Astrocyte (in vitro differentiated cells and primary cell): Measurements from ENCODE around the gene IFRD2. TPM values are rescaled to one million over a fixed set of nuclear protein-coding genes. Genes with fewer than 3 reads are reported as not detected.

Experiments
- DNase-seq: peaks from one replicate; pipeline ENCODE4 v3.0.0-alpha.2; 2010; ENCODE audit warnings: low read depth
- FAIRE-seq: peaks from 2 replicates; lab custom pipeline; 2011; peaks lifted over from hg19 to GRCh38; lab: Jason Lieb, UNC
- H2AFZ ChIP-seq: 2 replicates; pipeline ENCODE4 v1.6.0; 2012; ENCODE audit warnings: low read depth, low read length, inconsistent platforms
- H3K27ac ChIP-seq: 2 replicates; pipeline ENCODE4 v1.5.1; 2011; ENCODE audit warnings: low read depth, low read length, inconsistent platforms
- H3K27me3 ChIP-seq: 2 replicates; pipeline ENCODE4 v1.6.0; 2011; ENCODE audit warnings: low read length, inconsistent platforms; ENCODE audit not compliant: insufficient read depth
- H3K36me3 ChIP-seq: 2 replicates; pipeline ENCODE4 v1.5.1; 2011; ENCODE audit warnings: low read length, inconsistent platforms; ENCODE audit not compliant: insufficient read depth
- H3K4me1 ChIP-seq: 2 replicates; pipeline ENCODE4 v1.5.1; 2011; ENCODE audit warnings: low read length, inconsistent platforms; ENCODE audit not compliant: insufficient read depth
- H3K4me2 ChIP-seq: 2 replicates; pipeline ENCODE4 v1.6.0; 2012; ENCODE audit warnings: low read length, inconsistent platforms
- H3K4me3 ChIP-seq: 2 replicates; pipeline ENCODE4 v1.5.1; 2011; ENCODE audit warnings: low read depth, mild to moderate bottlenecking, low read length, inconsistent platforms; ENCODE audit not compliant: insufficient read depth
- H3K79me2 ChIP-seq: 2 replicates; pipeline ENCODE4 v1.6.0; 2012; ENCODE audit warnings: mild to moderate bottlenecking, low read length, inconsistent platforms; ENCODE audit not compliant: insufficient read depth
- H3K9ac ChIP-seq: 2 replicates; pipeline ENCODE4 v1.6.0; 2012; ENCODE audit warnings: mild to moderate bottlenecking, low read length, inconsistent platforms
- H3K9me3 ChIP-seq: 2 replicates; pipeline ENCODE4 v1.5.1; 2012; ENCODE audit warnings: low read depth, mild to moderate bottlenecking, low read length, inconsistent platforms; ENCODE audit not compliant: insufficient read depth
- H4K20me1 ChIP-seq: 2 replicates; pipeline ENCODE4 v1.6.0; 2012; ENCODE audit warnings: low read length, inconsistent platforms; ENCODE audit not compliant: insufficient read depth
- H3K27ac Mint-ChIP-seq: one replicate; pipeline ENCODE4 v1.8.0; 2021; ENCODE audit warnings: mild to moderate bottlenecking, mixed read lengths; ENCODE audit not compliant: unreplicated experiment
- H3K27me3 Mint-ChIP-seq: one replicate; pipeline ENCODE4 v1.8.0; 2021; ENCODE audit warnings: low read depth, mixed read lengths; ENCODE audit not compliant: unreplicated experiment
- H3K36me3 Mint-ChIP-seq: one replicate; pipeline ENCODE4 v1.8.0; 2021; ENCODE audit warnings: low read depth, mixed read lengths; ENCODE audit not compliant: unreplicated experiment
- H3K4me1 Mint-ChIP-seq: one replicate; pipeline ENCODE4 v1.8.0; 2021; ENCODE audit warnings: low read depth, mixed read lengths; ENCODE audit not compliant: unreplicated experiment
- H3K4me3 Mint-ChIP-seq: one replicate; pipeline ENCODE4 v1.8.0; 2021; ENCODE audit warnings: mild to moderate bottlenecking, moderate library complexity, mixed read lengths; ENCODE audit not compliant: unreplicated experiment
- H3K9me3 Mint-ChIP-seq: one replicate; pipeline ENCODE4 v1.8.0; 2021; ENCODE audit warnings: mild to moderate bottlenecking, mixed read lengths; ENCODE audit not compliant: unreplicated experiment
- EZH2 ChIP-seq: IDR thresholded peaks from 2 replicates; pipeline ENCODE4 v1.6.1; 2012; ENCODE audit warnings: mild to moderate bottlenecking, low read length, inconsistent platforms; ENCODE audit not compliant: insufficient read depth
- total RNA-seq: library from RNA; stranded (reverse); gene quantifications from 2 replicates; pipeline ENCODE4 v1.2.1, GENCODE V29; 2021
- TF ChIP-seq, protein P1 (sequence below): IDR thresholded peaks from 2 replicates; pipeline ENCODE4 v1.5.1; 2011; ENCODE audit warnings: low read depth, mild to moderate bottlenecking, inconsistent platforms, low read length, moderate library complexity; ENCODE audit not compliant: insufficient read depth

IFRD2 gene
- total RNA-seq, 1 donor from 2014 or later = 66.8 TPM

DNA sequence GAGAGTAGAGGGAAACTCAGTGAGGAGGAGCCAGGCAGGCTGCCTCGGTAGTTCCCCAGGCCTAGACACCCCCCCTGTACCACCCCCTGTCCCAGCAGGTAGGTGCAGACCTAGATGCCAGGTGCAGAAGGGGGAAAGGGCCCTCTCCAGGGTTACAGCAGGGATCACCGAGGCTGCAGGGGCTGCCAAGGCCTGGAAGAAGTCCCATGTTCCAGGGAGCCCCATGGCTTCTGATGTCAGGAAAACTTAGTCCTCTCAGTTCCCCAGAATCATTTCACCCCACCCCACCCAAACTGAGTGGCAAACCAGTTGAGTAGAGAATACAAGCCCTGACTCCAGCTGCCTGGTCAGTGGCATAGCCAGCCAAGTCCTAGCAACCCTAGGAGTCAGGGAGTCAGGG lies 30.7 kb downstream of the IFRD2 start:
- Histone ChIP-seq H3K27ac (no peak overlapping the region), H3K79me2 (peaks cover 9% of the 10 kb centered on the region), H3K4me2 (peak overlapping the region; percentile 82), H3K4me1 (peaks cover 33% of the 10 kb centered on the region), H4K20me1 (peaks cover 11% of the 10 kb centered on the region), H3K27me3 (no peaks in the 10 kb centered on the region), H2AFZ (no peak overlapping the region), H3K4me3 (no peak overlapping the region), H3K9me3 (no peaks in the 10 kb centered on the region), H3K36me3 (peaks cover 16% of the 10 kb centered on the region), H3K9ac (peak overlapping the region; percentile 92)
- FAIRE-seq (no peak), DNase-seq (no peak)
- Mint-ChIP-seq H3K4me1 (peaks cover 25% of the 10 kb centered on the region), H3K36me3 (peaks cover 9% of the 10 kb centered on the region), H3K27ac (peak overlapping the region; percentile 83), H3K9me3 (no peaks in the 10 kb centered on the region), H3K27me3 (no peaks in the 10 kb centered on the region), H3K4me3 (no peak overlapping the region)
- no peak for TF ChIP-seq EZH2
- TF ChIP-seq, protein P1, sequence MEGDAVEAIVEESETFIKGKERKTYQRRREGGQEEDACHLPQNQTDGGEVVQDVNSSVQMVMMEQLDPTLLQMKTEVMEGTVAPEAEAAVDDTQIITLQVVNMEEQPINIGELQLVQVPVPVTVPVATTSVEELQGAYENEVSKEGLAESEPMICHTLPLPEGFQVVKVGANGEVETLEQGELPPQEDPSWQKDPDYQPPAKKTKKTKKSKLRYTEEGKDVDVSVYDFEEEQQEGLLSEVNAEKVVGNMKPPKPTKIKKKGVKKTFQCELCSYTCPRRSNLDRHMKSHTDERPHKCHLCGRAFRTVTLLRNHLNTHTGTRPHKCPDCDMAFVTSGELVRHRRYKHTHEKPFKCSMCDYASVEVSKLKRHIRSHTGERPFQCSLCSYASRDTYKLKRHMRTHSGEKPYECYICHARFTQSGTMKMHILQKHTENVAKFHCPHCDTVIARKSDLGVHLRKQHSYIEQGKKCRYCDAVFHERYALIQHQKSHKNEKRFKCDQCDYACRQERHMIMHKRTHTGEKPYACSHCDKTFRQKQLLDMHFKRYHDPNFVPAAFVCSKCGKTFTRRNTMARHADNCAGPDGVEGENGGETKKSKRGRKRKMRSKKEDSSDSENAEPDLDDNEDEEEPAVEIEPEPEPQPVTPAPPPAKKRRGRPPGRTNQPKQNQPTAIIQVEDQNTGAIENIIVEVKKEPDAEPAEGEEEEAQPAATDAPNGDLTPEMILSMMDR = no peak

DNA sequence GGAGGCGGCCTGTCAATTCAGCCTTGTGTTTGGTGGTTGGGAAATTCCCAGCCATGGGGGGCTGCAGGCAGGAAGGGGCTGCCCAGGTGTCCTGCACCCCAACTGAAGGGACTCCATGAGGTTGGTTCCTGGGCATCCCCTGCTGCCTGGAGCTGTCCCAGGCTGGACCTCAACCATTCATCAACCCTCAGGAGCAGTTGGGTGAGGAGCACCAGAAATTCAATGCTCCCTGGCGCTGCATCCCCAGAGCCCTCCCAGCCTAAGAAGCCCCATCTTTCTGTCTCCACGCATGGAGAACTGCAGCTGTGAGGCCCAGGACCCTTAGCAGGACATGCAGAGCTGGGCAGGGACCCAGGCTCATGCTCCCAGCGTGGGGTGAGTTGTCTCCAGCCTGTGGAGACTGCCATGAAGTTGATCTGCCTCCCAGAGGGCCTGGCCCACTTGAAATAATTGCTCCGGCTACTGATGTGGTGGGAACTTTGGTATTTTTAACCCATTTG lies 31.2 kb downstream of the IFRD2 start:
- Histone ChIP-seq H3K36me3 (peaks cover 20% of the 10 kb centered on the region), H3K9me3 (no peaks in the 10 kb centered on the region), H4K20me1 (peaks cover 15% of the 10 kb centered on the region), H3K9ac (peak overlapping the region; percentile 92), H3K4me2 (peak overlapping the region; percentile 82), H3K79me2 (peaks cover 14% of the 10 kb centered on the region), H3K27me3 (no peaks in the 10 kb centered on the region), H3K4me1 (peaks cover 33% of the 10 kb centered on the region), H2AFZ (no peak overlapping the region), H3K4me3 (peak overlapping the region; percentile 55), H3K27ac (peak overlapping the region; percentile 93)
- no peak for DNase-seq
- no peak for FAIRE-seq
- H3K27me3 Mint-ChIP-seq = no peaks in the 10 kb centered on the region
- peaks cover 25% of the 10 kb centered on the region for H3K4me1 Mint-ChIP-seq
- H3K27ac Mint-ChIP-seq = peak overlapping the region; percentile 83
- no peaks in the 10 kb centered on the region for H3K9me3 Mint-ChIP-seq
- peaks cover 9% of the 10 kb centered on the region for H3K36me3 Mint-ChIP-seq
- TF ChIP-seq EZH2 = no peak
- TF ChIP-seq, protein P1 = no peak
- peak overlapping the region; percentile 12 for H3K4me3 Mint-ChIP-seq
